ENCODE measurements around the gene HS6ST3.

The HS6ST3 gene

GRCh38 chr13:96793404-96793755 lies 703.5 kb downstream of the HS6ST3 start:
- DNase-seq (ENCODE audit: low read depth): no peak

- no peak for DNase-seq (ENCODE audit: low read depth)
These were observed 704.8 kb downstream of the HS6ST3 start for GRCh38 chr13:96794669-96795068.

DNA sequence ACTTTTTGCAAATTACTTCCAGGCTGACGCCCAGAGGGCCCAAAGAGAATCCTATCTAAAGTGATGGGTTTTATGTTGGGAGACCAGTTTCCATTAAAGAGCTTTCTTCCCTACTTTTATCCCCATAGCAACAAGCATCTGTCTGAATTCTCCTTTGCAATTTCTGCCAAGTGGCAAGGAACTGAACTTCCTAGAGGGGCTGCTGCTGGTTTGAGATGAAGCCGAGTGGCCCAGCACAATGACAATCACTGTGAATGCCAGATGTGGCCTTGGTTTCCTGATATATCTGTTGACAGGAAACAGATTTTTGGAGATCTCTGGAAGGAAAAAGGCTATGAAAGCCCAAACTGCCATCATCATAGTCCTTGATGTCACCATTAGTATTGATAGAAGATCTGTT lies 705.8 kb downstream of the HS6ST3 start:
- no peak for DNase-seq (ENCODE audit: low read depth)

GRCh38 chr13:96796091-96796633 lies 706.3 kb downstream of the HS6ST3 start:
- no peak for DNase-seq (ENCODE audit: low read depth)

GRCh38 chr13:96797136-96797535 lies 707.2 kb downstream of the HS6ST3 start:
- DNase-seq (ENCODE audit: low read depth): no peak

DNA sequence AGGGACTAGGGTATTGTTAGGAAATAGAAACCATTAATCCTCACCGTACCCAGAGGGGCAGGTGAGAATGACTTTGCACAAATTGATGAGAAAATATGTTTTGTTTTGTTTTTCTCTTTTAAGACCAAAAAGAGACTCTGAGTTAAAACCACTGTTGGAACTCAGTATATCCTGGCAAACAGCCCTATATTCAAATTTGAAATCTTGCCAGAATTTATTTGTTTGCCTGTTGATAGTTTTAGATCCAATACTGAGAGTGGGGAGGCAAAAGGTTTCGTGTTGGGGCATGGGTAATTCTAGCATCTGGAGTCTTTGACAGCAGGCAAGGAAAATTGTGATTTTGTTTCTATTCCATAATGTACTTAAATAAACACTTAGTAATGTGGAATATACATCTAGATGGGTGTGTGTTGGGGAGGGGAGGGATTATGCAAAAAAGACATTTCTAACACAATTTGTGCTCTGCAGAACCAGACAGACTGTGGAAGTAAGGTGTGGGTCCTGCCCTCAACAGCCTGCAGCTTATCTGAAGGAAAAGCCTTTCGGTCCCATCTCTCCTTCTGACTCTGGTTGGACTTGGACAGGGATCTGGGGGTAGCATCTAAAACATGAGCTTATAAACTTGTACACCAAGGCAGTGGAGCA lies 713.7 kb downstream of the HS6ST3 start:
- no peak for DNase-seq (ENCODE audit: low read depth)

- no peak for DNase-seq (ENCODE audit: low read depth)
These were observed 714.3 kb downstream of the HS6ST3 start for GRCh38 chr13:96804174-96804573.

GRCh38 chr13:96806746-96807145 lies 716.8 kb downstream of the HS6ST3 start:
- no peak for DNase-seq (ENCODE audit: low read depth)

DNA sequence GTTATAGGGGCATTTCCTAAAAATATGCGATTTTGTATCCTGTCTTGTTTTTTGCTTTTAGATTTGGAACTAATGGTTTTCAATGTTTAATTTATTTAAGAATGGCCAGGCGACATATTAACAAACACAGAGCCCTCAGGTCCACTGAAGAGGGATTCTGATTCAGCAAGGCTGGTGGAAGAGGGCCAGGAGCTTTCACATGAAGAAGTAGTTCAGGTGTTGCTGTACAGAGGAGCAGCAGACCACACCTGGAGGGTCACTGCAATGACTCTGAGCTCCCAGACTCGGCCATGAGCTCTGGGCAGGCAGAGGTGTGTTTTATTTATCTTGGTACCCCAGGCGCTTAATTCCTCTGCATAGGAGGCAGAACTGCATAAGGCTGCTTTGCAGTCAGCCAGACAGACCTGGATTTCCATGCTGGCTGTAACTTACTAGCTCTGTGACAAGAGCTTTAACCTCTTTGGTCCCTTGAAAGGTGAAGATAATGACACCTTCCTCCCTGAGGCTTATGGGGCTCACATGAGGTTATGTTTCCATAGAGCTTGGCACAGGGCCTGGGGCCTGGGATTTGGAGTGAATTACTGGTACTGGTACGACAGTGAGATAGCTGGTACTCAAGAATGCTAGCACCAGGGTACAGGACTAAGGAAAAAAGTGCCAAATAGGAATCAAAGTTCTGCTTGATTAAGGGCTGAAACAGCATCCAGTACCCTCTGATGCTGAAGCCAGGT lies 719.6 kb downstream of the HS6ST3 start:
- no peak for DNase-seq (ENCODE audit: low read depth)

DNA sequence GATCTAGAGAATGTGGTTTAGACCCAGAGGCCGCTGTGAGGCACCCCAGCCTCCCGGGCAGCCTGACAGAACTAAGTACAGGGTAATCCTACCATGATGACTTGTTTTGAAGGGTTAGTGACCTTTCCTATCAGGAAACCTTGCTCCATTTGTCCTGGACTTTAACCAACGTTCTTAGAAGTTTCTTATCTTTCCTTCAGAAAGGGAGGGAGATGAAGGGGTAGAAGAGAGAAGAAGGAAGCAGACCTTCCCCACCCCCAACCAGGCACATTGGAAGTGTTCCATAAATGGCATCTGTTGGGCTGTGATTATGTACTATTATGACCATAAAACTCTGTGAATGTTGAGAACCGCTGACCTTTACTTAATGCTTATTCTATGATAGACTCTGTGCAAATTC lies 720.2 kb downstream of the HS6ST3 start:
- DNase-seq (ENCODE audit: low read depth): no peak

DNA sequence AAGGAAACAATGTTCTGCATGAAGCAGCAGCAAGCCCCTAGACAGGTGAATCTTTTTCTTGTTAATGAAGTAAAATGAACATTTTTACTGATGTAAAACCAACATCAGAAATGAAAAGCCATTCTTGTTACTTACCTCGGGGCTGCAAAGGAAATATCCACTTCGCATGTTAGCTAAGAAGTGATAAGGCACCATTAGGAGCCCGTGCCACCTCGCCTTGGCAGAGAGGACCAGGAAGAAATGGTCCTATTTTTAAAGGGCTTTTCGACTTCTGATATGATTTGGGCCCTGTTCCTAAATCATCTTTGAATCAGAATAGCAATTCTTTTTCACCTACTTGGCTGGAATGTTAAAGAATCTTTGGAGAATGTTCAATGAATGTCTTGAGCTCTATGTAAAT lies 721.1 kb downstream of the HS6ST3 start:
- DNase-seq (ENCODE audit: low read depth): no peak

DNA sequence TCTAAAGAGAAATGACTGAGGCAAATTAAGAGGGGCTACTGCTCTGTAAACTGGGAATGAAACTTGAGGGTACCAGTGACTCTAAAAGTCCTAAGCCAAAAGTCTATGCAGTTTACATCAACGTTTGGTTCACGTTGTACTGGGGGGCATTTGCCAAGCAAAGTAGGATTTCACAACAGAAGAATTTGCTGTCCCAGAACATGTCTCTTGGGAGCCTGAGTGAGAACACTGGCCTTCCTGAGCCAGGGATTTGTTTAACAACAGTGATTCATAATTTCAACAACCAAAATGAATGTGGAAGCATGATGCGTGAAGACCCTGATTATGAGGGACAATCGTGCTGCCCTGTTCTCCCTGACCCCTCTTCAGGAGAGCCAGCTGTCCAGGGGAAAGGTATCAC lies 726.4 kb downstream of the HS6ST3 start:
- no peak for DNase-seq (ENCODE audit: low read depth)

GRCh38 chr13:96816874-96817273 lies 727.0 kb downstream of the HS6ST3 start:
- no peak for DNase-seq (ENCODE audit: low read depth)

DNA sequence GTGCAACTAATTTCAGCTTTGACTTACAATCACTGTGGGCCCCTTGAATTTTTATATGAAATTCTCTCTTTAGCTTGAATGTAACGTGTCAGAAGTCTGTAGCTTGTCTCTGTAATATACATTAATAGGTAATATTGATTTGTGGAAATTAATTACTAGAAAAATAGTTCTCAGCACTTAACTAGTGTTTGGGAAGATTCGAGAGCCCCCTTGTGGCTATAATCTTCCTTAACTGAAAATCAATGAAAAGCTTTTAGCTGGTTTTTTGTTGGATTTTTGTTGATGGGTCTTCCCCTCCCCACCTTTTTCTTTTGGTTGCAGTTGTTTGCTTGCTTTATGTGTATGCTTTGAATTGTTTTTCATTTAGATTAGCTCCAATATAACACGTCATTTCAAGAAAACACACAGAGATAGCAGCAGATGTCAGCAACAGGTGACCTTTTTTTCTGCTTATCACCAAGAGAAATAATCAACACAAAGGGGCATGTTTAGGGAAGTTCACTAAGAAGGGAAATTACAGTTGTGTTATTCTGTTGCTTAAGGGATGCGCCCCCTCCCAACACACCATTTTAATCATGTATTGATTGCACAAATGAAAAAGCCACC lies 727.5 kb downstream of the HS6ST3 start:
- DNase-seq (ENCODE audit: low read depth): no peak

- no peak for DNase-seq (ENCODE audit: low read depth)
These were observed 729.5 kb downstream of the HS6ST3 start for GRCh38 chr13:96819375-96819774.

DNA sequence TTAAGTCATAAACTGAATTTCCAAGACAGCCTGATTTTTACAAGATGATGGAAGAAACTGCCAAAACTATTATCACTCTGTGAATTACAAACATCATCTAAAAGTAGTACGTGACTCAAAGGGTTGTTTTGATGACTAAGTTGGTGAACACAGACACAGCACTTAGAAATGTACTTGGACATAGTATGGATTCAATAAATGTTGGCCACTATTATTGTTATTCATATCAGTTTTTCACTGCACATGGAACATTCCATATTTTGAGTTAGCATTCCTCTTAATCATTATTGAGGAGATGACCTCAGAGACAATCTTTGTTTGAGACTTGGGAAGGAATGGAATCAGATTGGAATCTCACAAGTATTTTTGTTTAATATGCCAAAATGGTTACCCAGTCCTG lies 731.5 kb downstream of the HS6ST3 start:
- no peak for DNase-seq (ENCODE audit: low read depth)

DNA sequence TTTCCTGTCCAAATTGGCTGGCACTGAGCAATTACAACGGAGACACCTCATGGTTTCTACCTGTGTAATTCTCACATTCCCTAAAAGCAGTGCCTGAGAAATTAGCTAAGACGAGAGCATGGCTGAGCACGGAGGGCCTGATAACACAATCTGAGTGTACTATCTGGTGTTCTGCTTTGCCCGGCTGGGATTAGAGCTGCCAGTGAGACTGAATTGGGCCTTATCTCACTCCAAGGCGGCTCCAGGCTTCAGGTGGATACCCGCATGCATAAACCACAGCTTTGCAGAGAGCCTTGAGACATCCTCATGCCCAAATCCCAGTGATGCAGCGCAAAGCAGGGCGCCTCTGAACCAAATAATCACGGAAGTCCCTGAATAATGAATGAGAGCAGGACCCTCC lies 732.1 kb downstream of the HS6ST3 start:
- no peak for DNase-seq (ENCODE audit: low read depth)

DNA sequence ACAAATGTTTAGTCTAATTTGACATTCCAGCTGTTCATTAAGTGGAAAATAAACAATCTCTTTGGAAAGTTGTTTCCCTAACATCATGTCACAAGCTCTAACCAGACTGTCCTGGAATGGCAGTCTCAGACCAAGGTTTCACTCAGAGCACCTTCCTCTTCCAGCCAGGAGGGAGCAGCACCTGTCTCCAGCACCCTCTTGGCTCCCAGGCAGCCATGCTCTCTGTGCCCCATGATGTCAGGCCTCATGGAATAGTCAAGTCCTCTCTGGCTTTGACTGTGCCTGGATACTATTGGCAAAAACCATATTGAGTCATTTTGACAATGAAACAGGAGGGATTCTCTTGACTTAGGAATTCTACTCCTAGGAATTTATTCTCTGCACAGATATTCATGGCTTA lies 733.0 kb downstream of the HS6ST3 start:
- DNase-seq (ENCODE audit: low read depth): no peak

GRCh38 chr13:96824140-96824539 lies 734.2 kb downstream of the HS6ST3 start:
- no peak for DNase-seq (ENCODE audit: low read depth)

DNA sequence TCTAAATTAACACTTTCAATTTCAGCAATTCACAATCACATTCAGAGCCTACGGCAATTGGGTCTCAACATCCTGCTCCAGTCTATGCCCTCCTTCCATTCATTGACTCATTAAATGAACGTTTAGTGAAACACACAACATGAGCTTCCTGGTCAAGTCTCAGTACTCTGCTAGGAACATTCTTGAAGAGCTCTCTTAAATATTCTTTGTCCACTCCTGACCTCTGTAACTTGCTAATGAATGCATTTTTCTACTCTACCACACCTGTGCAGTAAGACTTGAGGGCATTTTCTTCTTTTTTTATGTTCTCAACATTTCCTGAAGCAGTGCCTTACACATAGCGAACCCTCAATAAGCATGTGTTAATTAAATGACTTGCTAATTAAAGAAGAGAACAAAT lies 735.7 kb downstream of the HS6ST3 start:
- DNase-seq (ENCODE audit: low read depth): no peak

- no peak for DNase-seq (ENCODE audit: low read depth)
These were observed 744.7 kb downstream of the HS6ST3 start for GRCh38 chr13:96834626-96835025.

DNA sequence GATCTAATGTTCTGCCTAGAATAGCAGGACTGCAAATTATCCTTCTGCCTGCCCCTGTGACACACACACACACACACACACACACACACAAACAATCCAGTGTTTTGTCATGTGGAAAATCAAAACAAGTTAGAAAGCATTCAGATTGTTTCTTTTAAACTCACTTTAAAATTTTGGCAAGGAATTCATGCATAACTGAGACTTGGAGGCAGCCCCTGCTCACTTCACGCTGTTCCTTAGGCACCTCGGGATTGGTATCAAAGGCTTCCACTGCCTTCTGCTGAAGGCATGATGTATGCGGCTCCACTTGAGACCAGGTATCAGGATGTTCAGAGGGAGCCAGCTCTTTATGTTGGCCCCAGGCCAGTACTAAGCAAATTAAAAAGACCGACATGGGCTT lies 745.6 kb downstream of the HS6ST3 start:
- no peak for DNase-seq (ENCODE audit: low read depth)

DNA sequence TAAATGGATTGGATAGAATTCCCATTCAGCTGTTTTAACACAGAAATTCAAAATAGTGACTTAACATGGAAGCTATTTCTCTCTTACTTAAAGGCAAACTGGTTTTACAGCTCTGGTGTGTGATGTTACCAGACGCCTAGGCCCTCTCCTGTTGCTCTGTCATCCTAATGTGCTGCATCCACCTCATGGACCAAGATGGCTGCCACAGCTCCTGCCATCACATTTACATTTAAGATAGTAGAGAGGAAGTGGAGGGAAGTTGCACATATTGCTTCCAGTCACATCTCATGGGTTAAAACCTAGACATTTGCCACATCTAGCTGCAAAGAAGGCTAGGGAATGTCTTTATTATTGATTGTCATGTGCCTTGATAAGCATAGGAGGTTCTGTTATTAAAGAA lies 746.8 kb downstream of the HS6ST3 start:
- DNase-seq (ENCODE audit: low read depth): no peak
